Spleen (tissue), 11 donors: ENCODE results near the gene MAMDC4. TPM values are rescaled to one million over a fixed set of nuclear protein-coding genes. Genes with fewer than 3 reads are reported as not detected.

Source experiments
- DNase-seq: peaks from one replicate; pipeline ENCODE4 v3.0.0-alpha.2; 2020
- H3K27ac ChIP-seq, 8 donors: fragments of 200-600 bp; sonication (generic) in 7 of 8; 1 replicate in 4 of 8; 2 replicates in 4 of 8; pipeline versions ENCODE4 v1.5.0 to v1.8.0; 2016 to 2021; ENCODE audit warnings: inconsistent platforms in 4 of 8, mild to moderate bottlenecking in 4 of 8, moderate library complexity in 1 of 8
- H3K27me3 ChIP-seq, 7 donors: fragments of 200-600 bp; sonication (generic) in 6 of 7; replicated peaks in 1 of 7; 1 replicate in 4 of 7; 2 replicates in 3 of 7; pipeline versions ENCODE4 v1.5.0 to v1.8.0; 2016 to 2021; ENCODE audit warnings: inconsistent platforms in 3 of 7, mild to moderate bottlenecking in 1 of 7
- H3K36me3 ChIP-seq, 6 donors: fragments of 200-600 bp; sonication (generic) in 5 of 6; 1 replicate in 4 of 6; 2 replicates in 2 of 6; pipeline versions ENCODE4 v1.5.0 to v1.8.0; 2016 to 2021; ENCODE audit warnings: inconsistent platforms in 2 of 6
- H3K4me1 ChIP-seq, 6 donors: fragments of 200-600 bp; sonication (generic) in 5 of 6; 1 replicate in 3 of 6; 2 replicates in 3 of 6; pipeline versions ENCODE4 v1.5.0 to v1.8.0; 2016 to 2021; ENCODE audit warnings: inconsistent platforms in 3 of 6
- H3K4me3 ChIP-seq, 8 donors: fragments of 200-600 bp; sonication (generic) in 7 of 8; 1 replicate in 4 of 8; 2 replicates in 4 of 8; pipeline versions ENCODE4 v1.5.0 to v1.8.0; 2016 to 2021; ENCODE audit warnings: inconsistent platforms in 4 of 8, mild to moderate bottlenecking in 4 of 8, moderate library complexity in 2 of 8
- H3K9me3 ChIP-seq, 8 donors: fragments of 200-600 bp; sonication (generic) in 7 of 8; 1 replicate in 4 of 8; 2 replicates in 4 of 8; pipeline versions ENCODE4 v1.5.0 to v1.8.0; 2016 to 2021; ENCODE audit warnings: inconsistent platforms in 4 of 8
- CTCF ChIP-seq, 11 experiments: fragments of 200-600 bp in 7 of 11; fragments of 450-650 bp in 4 of 11; sonication (generic) in 4 of 11; IDR thresholded peaks in 8 of 11; conservative IDR thresholded peaks in 3 of 11; 1 replicate in 7 of 11; 2 replicates in 4 of 11; pipeline versions ENCODE4 v1.4.0 to v1.8.0; 2016 to 2021; ENCODE audit warnings: antibody characterized with exemption in 11 of 11, inconsistent platforms in 4 of 11, mild to moderate bottlenecking in 1 of 11
- POLR2A ChIP-seq, 3 donors: fragments of 450-650 bp; IDR thresholded peaks; one replicate each; pipeline ENCODE4 v1.5.1; 2017; ENCODE audit warnings: antibody characterized with exemption in 3 of 3, mild to moderate bottlenecking in 1 of 3
- POLR2AphosphoS5 ChIP-seq, 3 donors: sonication (generic); formaldehyde crosslinking; IDR thresholded peaks; one replicate each; pipeline ENCODE4 v1.5.1; 2017; ENCODE audit warnings: antibody characterized with exemption in 3 of 3
- WGBS, 5 donors: extraction: QIAGEN DNeasy Blood & Tissue Kit in 3 of 5; methylation state at CpG; one replicate each; pipeline versions ENCODE4 v1.1.5 to v1.1.7; 2013 to 2018; 5-methylcytosine and 5-hydroxymethylcytosine counted together
- intact Hi-C: fragments of 100-400 bp; cut with DNase I; formaldehyde crosslinking; loops from one replicate; pipeline ENCODE4 v1.15.0; 2023; ENCODE audit warnings: low total_unique reads
- polyA plus RNA-seq, 3 donors: library from polyadenylated mRNA; stranded (reverse); fragments of 200-250 nt; gene quantifications; one replicate each; pipeline ENCODE4 v1.2.1, GENCODE V29; 2013
- total RNA-seq, 7 donors: library from RNA; depleted of rRNA in 3 of 7; stranded (reverse); fragments of >200 nt in 3 of 7; fragmentation: NEBNext Ultra II Directional in 4 of 7; extraction: Animal tissue kit (Norgen Biotek cat#: 25700) in 4 of 7; gene quantifications; one replicate each; pipeline versions ENCODE4 v1.1.0 to v1.2.1, GENCODE V29; 2016 to 2021
- donor health status: healthy with polysubstance abuse.
- donor health status: DM: no; HTN: no; CAD: no; lungs with moderate emphysema.
- donor health status: DM: no; HTN: no; CAD: no.
- donor health status: Bipolar disorder and iron deficiency.
- donor health status: healthy.
- donor health status: DM: no; HTN: no; CAD: no.
- donor health status: DM: yes; HTN: yes; CAD: no.

The MAMDC4 gene
- total and polyA plus RNA-seq, 10 donors: 4.9 to 32.0 (median 12.0) TPM

- peak in 2 of 3 donors; percentile 32 to 36 for TF ChIP-seq POLR2AphosphoS5 (IDR thresholded peaks at IDR 0.05)
- no peak for TF ChIP-seq CTCF (IDR thresholded peaks at IDR 0.05 in 8 of 11, conservative IDR thresholded peaks at IDR 0.05 in 3 of 11)
- no peak overlapping the region for H3K4me3 ChIP-seq
- H3K4me1 ChIP-seq: peaks cover 0 to 60% (median 24%) of the 10 kb centered on the region in 6 donors
- no peaks in the 10 kb centered on the region for H3K9me3 ChIP-seq
- peak; percentile 67 for DNase-seq
- H3K27ac ChIP-seq: peak overlapping the region in 1 of 8 donors; percentile 11
- peaks cover 0 to 72% (median 37%) of the 10 kb centered on the region in 6 donors for H3K36me3 ChIP-seq
- intact Hi-C loops: no loop called here
- no peaks in the 10 kb centered on the region for H3K27me3 ChIP-seq
- WGBS, 5 donors: 77 to 87% (median 85%) methylated on average over 11 to 20 of the region's 20 CpGs
These were observed 7.0 kb downstream of the MAMDC4 start for GRCh38 chr9:136858844-136859757.

- peaks cover 12 to 61% (median 26%) of the 10 kb centered on the region in 6 donors for H3K4me1 ChIP-seq
- H3K36me3 ChIP-seq: peaks cover 0 to 77% (median 40%) of the 10 kb centered on the region in 6 donors
- intact Hi-C loops: no loop called here
- no peak overlapping the region for H3K4me3 ChIP-seq
- 84 to 95% (median 90%) methylated on average over 7 to 9 of the region's 9 CpGs for WGBS, 5 donors
- DNase-seq: peak; percentile 62
- peak overlapping the region in 2 of 8 donors; percentile 12 to 27 for H3K27ac ChIP-seq
- H3K9me3 ChIP-seq: no peaks in the 10 kb centered on the region
- no peaks in the 10 kb centered on the region for H3K27me3 ChIP-seq
- TF ChIP-seq POLR2AphosphoS5 (IDR thresholded peaks at IDR 0.05) (no peak), CTCF (IDR thresholded peaks at IDR 0.05 in 8 of 11, conservative IDR thresholded peaks at IDR 0.05 in 3 of 11) (no peak), POLR2A (IDR thresholded peaks at IDR 0.05) (no peak)
These were observed 8.4 kb downstream of the MAMDC4 start for GRCh38 chr9:136860529-136860928.

GRCh38 chr9:136860933-136861873, 9.1 kb downstream of the MAMDC4 start:
- TF ChIP-seq POLR2AphosphoS5 (IDR thresholded peaks at IDR 0.05): peak in 1 of 3 donors; percentile 53
- TF ChIP-seq CTCF (IDR thresholded peaks at IDR 0.05 in 8 of 11, conservative IDR thresholded peaks at IDR 0.05 in 3 of 11): no peak
- H3K9me3 ChIP-seq: no peaks in the 10 kb centered on the region
- 93 to 97% (median 94%) methylated on average over 16 to 22 of the region's 22 CpGs for WGBS, 5 donors
- peak overlapping the region in 2 of 8 donors; percentile 12 to 27 for H3K27ac ChIP-seq
- peaks cover 0 to 77% (median 40%) of the 10 kb centered on the region in 6 donors for H3K36me3 ChIP-seq
- peak; percentile 68 for DNase-seq
- H3K27me3 ChIP-seq: no peaks in the 10 kb centered on the region
- H3K4me3 ChIP-seq: no peak overlapping the region
- H3K4me1 ChIP-seq: peaks cover 12 to 57% (median 26%) of the 10 kb centered on the region in 6 donors
- intact Hi-C loops: no loop called here
